Activated T-helper 1 cell treated with anti-CD3 and anti-CD28 coated beads, Interleukin-2, amount 50 U/mL, for 16 hours (primary cell): ENCODE data around the gene GAS6.
"Not testable (repeated sequence)": the region's sequence is repeated elsewhere in the genome, so short reads cannot be mapped to it uniquely, and the experiment has no call there.

Experiments used
- DNase-seq, 2 donors: peaks; one replicate each; pipeline ENCODE4 v3.0.0-alpha.2; 2020; ENCODE audit warnings: low read depth in 1 of 2, low spot score in 1 of 2

Gene GAS6

DNA sequence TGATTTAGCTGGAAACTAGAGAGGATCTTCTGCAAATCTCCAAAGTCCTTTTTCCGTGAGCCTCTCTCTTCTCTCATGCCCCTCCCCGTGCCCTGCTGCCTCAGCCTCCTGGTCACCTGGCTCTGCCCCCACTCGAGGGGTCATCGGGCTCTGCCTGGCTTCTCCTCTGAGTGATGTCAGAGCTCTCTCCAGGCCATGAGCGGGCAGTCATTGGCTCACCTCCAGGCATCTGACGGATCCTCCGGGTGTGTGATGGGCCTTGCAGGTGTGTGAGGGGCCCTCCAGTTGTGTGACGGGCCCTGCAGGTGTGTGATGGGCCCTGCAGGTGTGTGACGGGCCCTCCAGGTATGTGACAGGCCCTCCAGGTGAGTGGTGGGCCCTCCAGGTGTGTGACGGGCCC is 10.3 kb upstream of the GAS6 start:
- DNase-seq = no peak

DNA sequence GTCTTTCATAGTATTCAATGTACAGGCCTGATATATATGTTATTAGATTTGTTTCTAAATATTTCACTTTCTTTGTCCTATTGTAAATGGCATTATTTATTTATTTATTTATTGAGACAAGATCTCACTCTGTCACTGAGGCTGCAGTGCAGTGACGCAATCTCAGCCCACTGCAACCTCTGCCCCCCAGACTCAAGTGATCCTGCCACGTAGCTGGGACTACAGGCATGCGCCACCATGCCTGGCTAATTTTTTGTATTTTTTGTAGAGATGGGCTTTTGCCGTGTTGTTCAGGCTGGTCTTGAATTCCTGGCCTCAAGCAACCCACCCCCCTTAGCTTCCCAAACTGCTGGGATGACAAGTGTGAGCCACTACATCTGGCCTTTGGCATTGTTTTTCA is 5.4 kb upstream of the GAS6 start:
- no peak for DNase-seq

GRCh38 chr13:113867913-113868312 is 4.0 kb upstream of the GAS6 start:
- not testable (repeated sequence) for DNase-seq

DNA sequence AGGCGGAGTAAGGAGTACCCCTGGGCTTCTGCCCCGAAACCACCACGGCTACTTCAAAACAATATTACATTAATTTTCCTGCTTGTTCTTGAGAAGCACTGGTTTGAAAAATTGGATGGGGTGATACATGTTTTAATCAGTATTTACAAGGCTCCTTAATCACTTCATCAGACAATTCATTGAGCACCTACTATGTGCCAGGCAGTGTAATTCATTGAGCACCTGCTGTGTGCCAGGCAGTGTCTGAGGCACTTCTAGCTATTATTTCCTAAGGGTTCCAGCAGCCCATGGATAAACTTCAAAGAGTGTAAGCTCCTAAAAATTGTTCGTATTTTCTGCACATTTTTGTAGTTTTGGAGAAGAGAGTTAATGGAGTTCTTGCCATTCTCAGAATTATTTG is 1.6 kb upstream of the GAS6 start:
- no peak for DNase-seq

GRCh38 chr13:113864273-113864890 is 506 bp upstream of the GAS6 start:
- DNase-seq = no peak

DNA sequence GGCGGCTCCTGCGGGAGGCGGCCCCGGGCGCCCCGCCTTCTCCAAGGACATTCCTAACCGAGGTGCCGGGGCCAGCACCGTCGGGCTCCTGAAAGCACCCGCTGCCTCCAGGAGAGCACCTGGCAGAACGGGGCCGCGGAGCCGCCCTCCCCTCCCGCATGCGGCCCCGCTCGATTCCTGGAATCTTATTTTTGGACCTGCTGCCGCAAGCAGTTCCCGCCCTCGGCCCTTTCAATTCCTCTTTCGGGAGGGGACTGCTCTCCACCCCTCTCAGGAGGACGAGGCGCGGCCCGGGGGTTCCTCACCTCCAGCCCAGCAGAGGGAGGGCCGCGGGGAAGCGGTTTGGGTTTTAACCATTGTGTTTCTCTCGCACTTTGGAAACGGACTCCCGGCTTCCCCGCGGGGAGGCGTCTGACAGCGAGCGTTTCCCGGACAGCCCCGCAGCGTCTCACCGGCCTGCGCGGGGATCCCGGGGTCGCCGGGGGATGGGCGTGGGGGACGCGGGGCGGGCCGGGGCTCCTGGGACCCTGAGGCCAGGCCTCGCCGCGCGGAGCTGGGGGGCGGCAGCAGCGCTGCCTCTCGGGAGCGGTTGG is 849 bp downstream of the GAS6 start:
- no peak for DNase-seq

DNA sequence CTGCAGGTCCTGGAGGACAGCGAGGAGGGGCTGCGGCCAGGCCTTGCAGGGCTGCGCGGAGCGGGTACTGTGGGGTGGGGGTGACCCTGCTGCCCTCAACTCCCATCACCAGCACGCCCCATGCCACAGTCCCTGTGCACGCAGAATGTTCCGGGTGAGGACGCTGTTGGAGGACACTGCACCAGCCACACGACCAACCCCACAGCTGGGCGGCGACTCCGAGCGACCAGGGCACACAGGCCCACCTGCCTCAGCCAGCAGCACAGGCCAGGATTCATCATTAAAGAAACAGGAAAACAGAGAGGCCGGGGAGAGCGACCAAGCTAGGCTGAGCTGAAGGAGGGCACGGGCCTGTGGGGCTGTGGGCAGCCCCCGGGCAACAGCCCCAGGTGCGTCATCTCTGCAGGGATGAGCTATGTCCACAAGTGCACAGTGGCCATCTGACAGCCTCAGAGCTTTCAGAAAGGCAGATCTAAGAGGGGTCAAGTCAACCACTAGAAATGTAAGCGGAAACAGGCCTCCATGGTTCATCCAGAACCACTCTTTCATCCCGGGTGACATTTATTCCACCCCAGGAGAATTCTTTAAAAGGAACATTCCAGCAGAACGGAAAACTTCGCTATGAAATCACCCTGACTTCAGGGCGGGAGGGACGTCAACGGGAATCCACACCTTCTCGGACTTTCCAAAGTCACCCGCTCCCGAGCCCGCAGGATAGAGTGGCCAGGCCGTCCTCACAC is 1.5 kb downstream of the GAS6 start:
- DNase-seq = peak in 1 of 2 donors; percentile 3

- DNase-seq = peak in 1 of 2 donors; percentile 0
Measured at GRCh38 chr13:113861433-113862030, 2.3 kb downstream of the GAS6 start.

DNA sequence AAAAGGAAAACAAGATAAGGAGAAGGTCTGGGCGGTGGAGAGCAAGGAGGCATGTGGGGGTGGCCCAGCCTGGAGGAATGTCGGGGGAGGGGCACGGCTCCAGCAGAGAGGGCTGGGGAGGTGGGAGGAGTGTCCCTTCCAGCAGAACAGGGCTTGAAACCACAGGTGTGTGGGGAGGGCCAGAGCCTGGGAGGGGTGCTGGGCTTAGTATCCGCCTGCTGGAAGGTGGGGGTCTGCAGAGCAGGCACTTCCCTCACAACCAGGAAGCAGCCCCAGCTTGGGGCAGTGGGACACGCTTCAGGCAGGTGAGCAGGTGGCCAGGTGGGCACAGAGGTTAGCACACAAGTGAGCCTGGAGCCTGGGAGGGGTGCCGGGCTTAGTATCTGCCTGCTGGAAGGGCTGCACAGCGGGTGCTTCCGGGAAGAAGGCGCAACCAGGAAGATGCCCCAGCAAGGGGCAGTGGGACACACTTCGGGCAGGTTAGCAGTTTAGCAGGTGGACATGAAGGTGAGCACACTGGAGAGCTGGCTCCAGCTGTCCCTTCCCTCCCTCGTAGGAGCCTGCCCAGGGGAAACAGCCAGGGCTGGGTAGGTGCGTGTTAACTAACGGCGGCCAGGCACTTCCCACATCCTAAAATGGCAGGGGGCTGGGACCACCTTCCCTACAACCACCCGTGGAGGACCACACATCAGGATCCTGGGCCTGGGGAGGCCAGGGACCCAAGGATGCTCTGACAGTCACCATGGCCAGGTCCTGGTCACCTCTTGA is 3.0 kb downstream of the GAS6 start:
- DNase-seq = peak in 1 of 2 donors; percentile 2

GRCh38 chr13:113860051-113860664 is 3.7 kb downstream of the GAS6 start:
- peak in 1 of 2 donors; percentile 3 for DNase-seq

GRCh38 chr13:113859311-113860050 is 4.4 kb downstream of the GAS6 start:
- DNase-seq = no peak

DNA sequence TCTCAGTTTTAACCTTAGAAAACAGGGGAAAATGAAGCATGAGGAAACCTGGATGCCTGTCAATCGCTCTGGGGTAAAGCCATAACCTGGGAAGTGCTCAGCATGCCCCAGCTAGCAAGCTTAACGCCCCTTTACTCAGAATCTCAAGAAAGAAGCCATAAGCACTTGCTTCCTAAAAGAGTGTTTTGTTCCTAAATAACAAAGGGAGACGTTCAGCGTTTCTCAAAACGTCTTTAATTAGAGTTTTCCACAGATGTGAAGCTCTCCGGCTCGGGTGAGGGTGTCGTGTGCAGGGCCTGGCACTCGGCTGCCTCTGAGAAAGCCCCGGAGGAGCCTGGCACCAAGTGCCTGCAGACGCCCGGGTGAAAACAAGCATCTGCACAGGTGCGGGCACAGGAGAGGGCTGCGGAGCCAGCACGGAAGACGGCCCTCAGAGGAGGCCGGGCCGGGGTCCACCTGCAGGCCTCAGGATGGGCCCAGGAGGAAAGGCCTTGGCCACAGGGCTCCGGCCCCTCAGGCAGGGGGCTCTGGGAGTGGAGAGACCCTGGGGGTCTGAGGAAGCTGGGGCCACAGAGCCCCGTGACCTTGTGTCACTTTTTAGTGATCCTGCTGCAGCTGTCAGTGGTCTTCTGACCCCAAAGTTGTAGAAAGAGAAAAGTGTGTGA is 6.2 kb downstream of the GAS6 start:
- peak in 1 of 2 donors; percentile 1 for DNase-seq

DNA sequence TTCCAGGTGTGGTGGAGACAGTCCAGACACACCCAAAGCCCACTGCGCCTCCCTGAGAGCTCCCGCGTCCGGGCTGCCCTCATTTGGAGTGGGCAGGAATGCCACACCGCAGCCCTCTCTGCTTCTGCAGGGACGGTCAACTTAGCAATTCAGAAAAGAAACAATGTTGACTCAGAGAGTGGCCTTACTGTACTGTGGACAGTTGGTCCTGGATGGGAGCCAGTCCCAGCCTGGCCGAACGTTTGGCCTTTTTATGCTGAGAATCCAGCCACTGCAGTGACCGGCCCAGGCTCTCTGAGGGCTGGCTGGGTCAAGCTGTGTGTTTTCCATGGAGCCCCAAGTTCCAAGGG is 7.2 kb downstream of the GAS6 start:
- no peak for DNase-seq

- peak in 1 of 2 donors; percentile 1 for DNase-seq
Measured at GRCh38 chr13:113855931-113856715, 7.8 kb downstream of the GAS6 start.

- no peak for DNase-seq
Measured at GRCh38 chr13:113855012-113855921, 8.6 kb downstream of the GAS6 start.

GRCh38 chr13:113854238-113855011 is 9.5 kb downstream of the GAS6 start:
- DNase-seq = peak in 1 of 2 donors; percentile 3
